Endothelial cell of hepatic sinusoid (primary cell): ENCODE results near the gene ATXN7L3B.

ENCODE experiments used
- in situ Hi-C: cut with HindIII; loops from 2 replicates; pipeline ENCODE4 v1.10.0; 2017; ENCODE audit warnings: low sequenced_read_pairs

ATXN7L3B gene

GRCh38 chr12:74547249-74547648 is 9.6 kb downstream of the ATXN7L3B start:
- in situ Hi-C loops = no loop called here

- in situ Hi-C loops = no loop called here
Measured at GRCh38 chr12:74551291-74551690, 13.7 kb downstream of the ATXN7L3B start.

DNA sequence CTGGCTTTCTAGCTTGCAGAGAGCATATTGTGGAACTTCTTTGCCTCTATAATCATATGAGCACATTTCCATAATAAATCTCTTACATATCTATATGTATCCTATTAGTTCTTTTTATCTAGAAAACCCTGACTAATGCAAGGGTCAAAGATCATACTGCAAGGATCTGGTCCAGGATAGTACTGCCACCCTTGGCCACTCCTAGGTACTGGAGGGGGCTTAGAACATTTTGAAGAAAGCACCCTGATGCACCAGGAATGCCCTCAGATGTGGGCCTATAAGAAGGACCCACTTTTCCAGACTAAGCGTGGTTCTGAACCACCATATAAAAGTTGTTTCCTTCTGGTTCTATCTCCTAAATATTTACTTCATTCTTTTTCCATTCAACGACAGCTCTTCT is 14.6 kb downstream of the ATXN7L3B start:
- in situ Hi-C loops = no loop called here

DNA sequence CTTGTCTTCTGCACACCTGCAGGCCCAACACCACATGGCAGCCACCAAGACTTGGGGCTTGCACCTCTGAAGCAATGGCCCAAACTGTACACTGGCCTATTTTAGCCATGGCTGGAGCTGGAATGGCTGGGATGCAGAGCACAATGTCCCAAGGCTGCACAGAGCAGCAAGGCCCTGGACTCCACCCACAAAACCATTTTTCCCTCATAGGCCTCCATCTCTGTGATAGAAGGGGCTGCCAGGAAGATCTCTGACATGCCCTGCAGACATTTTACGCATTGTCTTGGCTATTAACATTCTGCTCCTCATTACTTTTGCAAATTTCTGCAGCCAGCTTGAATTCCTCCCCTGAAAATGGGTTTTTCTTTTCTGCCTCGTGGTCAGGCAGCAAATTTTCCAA is 22.1 kb downstream of the ATXN7L3B start:
- in situ Hi-C loops = no loop called here

DNA sequence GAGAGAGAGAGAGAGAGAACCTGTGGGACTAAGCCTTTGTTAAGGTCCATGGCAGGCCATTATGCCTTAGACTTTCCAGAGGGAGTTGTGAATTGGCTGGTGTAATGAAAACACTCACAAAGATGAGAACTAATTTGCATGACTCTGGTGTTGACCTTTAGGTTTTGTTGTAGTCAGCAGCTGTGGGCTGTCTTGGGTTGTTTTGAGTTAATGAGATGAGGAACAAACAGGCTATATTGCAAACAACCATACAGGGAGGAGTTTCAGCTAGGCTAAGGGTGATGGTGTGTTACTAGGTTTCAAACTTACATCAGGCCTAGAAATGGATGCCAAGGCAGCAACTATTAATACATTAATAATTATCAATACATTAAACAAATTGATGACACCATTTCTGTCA is 26.3 kb downstream of the ATXN7L3B start:
- in situ Hi-C loops = no loop called here

DNA sequence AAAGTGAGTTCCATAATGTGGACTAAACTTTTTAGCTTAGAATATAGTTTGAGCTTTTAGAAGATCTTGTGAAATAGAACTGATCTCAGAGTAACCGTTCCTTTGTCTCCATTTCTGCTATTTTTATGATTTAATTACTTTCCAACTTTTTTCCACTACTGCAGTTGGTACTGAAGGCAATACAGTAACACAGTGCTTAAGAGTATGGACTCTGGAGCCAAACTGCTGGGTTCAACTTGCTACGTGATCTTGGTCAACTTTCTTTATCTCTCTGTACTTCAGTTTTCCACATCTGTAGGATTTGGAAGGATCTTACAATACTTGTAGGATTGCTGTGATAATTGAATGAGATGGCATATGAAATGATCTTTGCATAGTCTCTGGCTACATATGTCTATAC is 40.9 kb downstream of the ATXN7L3B start:
- in situ Hi-C loops = no loop called here

- in situ Hi-C loops = no loop called here
Measured at GRCh38 chr12:74579446-74579845, 41.8 kb downstream of the ATXN7L3B start.

GRCh38 chr12:74579981-74580380 is 42.3 kb downstream of the ATXN7L3B start:
- in situ Hi-C loops = no loop called here

DNA sequence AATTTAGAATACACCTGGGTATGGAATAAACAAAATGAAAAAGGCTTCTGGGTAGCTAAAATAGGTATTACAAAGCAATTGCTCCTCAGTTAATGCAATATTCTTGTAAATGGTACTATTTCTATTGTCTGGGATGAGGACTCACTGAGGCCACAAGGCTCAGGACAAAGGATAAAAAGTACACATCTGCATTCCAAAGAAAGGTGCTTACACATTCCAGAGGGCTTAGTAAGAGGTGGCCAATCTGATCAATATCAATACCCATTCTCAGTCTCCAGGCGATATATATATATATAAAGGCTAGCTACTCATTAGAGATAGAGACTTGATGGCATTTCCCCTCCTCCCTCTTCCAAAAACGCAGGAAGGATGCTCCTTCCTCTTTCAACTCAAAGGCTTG is 43.8 kb downstream of the ATXN7L3B start:
- in situ Hi-C loops = no loop called here

DNA sequence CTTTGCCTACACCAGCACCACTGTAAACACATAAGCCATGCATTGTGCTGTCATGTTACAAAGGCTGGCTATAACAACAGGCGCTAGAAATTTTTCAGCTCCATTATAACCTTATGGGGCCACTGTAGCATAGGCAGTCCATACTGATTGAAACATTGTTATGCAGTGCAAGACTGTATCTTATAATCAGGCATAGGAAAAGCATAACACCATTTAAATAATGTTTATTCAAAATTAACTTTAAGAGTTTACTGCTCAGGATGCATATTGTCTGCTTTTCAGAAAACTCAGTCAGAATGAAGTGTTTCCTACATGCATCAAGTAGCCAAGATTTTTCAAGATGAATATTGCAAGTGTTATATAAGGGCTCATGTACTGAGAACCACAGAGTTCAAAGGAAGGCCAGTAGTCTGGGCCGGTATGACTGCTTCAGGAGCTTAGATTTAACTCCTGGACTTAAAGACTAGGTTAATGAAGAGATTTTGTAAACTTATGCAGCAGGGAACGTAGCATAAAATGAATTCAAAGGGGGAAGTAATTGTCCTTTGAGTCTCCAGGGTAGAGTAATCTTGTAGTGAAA is 46.9 kb downstream of the ATXN7L3B start:
- in situ Hi-C loops = no loop called here

- in situ Hi-C loops = no loop called here
Measured at GRCh38 chr12:74586251-74586650, 48.6 kb downstream of the ATXN7L3B start.
